ENCODE data around the gene KRTAP3-2.
A peak's percentile ranks its signal among the peaks of the same experiment; 100 is the strongest.

Gene KRTAP3-2

DNA sequence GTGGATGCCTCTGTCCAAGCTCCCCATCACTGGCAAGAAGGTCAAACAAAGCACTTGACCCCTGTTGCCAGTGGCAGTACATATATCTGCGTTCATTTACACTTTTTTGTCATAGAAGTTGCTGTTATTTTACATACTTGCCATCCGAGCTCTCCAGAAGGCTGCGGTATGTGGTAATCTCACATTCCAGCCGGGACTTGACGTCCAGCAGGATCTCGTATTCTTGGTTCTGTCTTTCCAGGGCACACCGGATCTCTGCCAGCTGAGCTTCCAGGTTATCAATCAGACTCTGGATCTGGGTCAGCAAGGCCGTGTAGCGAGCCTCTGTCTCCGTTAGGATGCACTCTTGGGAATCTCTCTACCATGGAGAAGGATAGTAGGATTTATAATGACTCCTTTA, 39.6 kb downstream of the KRTAP3-2 start:
- no peak for DNase-seq (ENCODE audit: low read depth, low spot score)
- in situ Hi-C loops (cut with HindIII; ENCODE audit: low sequenced_read_pairs), result no loop called here
- TF ChIP-seq, protein P1, sequence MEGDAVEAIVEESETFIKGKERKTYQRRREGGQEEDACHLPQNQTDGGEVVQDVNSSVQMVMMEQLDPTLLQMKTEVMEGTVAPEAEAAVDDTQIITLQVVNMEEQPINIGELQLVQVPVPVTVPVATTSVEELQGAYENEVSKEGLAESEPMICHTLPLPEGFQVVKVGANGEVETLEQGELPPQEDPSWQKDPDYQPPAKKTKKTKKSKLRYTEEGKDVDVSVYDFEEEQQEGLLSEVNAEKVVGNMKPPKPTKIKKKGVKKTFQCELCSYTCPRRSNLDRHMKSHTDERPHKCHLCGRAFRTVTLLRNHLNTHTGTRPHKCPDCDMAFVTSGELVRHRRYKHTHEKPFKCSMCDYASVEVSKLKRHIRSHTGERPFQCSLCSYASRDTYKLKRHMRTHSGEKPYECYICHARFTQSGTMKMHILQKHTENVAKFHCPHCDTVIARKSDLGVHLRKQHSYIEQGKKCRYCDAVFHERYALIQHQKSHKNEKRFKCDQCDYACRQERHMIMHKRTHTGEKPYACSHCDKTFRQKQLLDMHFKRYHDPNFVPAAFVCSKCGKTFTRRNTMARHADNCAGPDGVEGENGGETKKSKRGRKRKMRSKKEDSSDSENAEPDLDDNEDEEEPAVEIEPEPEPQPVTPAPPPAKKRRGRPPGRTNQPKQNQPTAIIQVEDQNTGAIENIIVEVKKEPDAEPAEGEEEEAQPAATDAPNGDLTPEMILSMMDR (IDR thresholded peaks at IDR 0.05; ENCODE audit: low read depth, low read length), result no peak
- H3K4me3 ChIP-seq (ENCODE audit: low read depth, low read length), result no peak overlapping the region

DNA sequence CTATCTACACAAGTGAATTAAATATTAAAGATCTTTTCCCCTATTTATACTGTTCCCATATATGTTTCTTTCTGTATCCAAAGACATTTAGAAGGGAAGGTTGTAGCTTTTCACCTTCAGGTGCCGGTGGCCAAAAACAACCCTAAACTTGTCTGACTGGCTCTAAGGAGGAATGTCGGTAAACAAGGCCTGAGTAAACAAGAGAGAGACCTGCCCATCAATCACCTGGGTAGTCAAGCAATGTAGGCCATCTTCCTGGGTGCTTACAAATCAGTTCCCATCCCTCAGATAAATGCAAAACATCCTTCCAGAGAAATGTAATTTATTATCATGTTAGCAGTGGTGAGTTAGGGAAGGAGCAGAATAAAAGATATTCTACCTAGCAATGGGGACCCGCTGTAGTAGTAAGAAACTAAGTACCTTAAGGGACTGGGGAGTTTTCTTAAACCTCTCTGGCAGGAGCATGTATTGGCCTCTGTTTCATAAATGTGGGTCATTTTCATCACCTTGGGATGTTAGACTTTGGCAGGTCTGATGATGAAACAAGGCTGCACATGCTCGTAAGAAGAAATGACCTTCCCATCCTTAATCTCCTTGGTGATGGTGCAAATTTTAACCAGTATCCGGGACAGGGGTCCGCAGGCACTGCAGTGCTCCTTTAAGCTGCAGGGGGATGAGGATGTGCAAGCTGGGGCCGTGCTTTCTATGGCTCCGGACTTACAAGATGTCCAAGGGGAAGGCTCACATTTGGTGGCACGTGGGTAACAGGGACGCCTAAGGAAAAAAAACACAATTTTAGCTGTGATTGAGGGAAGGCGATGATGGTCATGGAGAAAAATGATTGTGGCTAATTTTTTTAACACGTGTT, 41.4 kb downstream of the KRTAP3-2 start:
- no peak overlapping the region for H3K4me3 ChIP-seq (ENCODE audit: low read depth, low read length)
- DNase-seq (ENCODE audit: low read depth, low spot score), result no peak
- in situ Hi-C loops (cut with HindIII; ENCODE audit: low sequenced_read_pairs), result no loop called here
- TF ChIP-seq, protein P1 (IDR thresholded peaks at IDR 0.05; ENCODE audit: low read depth, low read length), result no peak

DNA sequence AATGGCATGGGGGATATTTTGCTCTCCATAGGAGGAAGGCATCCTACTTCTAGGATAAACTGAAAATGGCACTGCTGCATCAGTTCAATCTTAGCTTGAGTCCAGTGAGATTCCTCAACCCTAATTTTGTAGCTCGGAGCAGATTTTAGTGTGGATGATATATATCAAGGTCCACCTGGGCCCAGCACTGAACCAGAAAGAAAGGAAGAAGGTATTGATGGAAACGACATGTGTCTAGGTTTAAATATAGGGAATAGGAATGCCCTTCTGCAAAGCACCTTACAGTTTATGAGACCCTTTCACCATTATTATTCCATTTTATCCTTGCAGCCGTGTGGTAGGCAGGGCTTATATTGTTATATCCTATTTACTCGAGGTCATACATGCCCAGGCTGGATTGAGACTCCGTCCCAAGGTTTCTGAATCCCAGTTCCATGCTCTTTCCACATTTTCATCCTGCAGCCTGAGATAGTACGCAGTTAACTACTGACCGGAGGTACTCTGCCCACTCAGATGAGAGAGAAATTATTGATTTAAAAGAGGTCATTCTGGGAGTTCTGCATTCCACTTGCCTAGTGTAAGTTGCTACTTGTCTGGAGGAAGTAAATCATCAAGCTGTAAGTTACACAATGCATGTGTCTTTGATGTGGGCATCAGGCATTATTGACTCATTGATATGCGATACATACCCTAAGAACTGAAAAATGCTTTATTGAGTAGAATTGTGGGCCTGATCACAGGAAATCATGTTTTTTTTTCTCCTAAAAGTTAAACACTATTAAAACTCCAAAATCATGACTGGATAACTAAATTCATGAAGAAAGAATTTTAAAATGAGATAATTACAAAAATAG, 43.1 kb downstream of the KRTAP3-2 start:
- DNase-seq (ENCODE audit: low read depth, low spot score), result peak; percentile 96
- in situ Hi-C loops (cut with HindIII; ENCODE audit: low sequenced_read_pairs), result no loop called here
- TF ChIP-seq, protein P1 (IDR thresholded peaks at IDR 0.05; ENCODE audit: low read depth, low read length), result no peak
- H3K4me3 ChIP-seq (ENCODE audit: low read depth, low read length), result no peak overlapping the region

DNA sequence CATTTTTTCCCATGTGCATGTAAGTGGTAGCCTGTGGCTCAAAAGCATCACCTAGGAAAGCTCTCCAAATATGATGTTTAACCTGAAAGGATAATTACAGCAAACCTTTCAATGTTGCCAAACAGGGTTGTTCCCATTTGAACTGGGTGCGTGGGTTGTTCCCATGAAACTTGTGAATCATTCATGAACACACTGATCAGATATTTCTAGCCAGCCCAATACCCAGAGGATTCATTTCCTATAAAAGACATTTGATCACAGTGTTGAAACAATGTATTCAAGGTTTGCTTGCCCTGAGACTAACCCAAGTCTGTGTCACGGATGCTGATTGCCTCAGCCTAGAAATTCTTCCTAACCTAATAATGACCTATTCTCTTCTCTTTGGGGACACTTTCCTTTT, 45.8 kb downstream of the KRTAP3-2 start:
- TF ChIP-seq, protein P1 (IDR thresholded peaks at IDR 0.05; ENCODE audit: low read depth, low read length), result no peak
- peak; percentile 76 for DNase-seq (ENCODE audit: low read depth, low spot score)
- in situ Hi-C loops (cut with HindIII; ENCODE audit: low sequenced_read_pairs), result no loop called here
- no peak overlapping the region for H3K4me3 ChIP-seq (ENCODE audit: low read depth, low read length)

DNA sequence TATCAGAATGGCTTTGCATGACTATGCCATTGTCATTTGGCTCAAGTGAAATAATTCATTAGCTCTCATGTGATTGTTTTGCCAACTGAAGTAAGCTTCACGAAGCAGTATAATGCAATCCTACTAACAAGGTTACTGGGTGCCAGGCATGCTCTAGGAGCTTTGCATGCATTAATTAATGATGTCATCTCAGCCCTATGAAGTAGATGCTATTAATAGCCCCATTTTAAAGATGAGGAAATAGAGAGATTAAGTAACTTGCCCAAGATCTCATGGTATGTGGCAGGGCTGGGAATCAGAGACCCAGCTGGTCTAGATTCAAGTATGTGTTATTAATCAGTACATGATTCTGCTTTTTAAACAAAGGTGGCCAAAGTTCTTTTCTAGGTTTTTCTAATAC, 47.0 kb downstream of the KRTAP3-2 start:
- TF ChIP-seq, protein P1 (IDR thresholded peaks at IDR 0.05; ENCODE audit: low read depth, low read length), result no peak
- no peak overlapping the region for H3K4me3 ChIP-seq (ENCODE audit: low read depth, low read length)
- in situ Hi-C loops (cut with HindIII; ENCODE audit: low sequenced_read_pairs), result no loop called here
- peak; percentile 68 for DNase-seq (ENCODE audit: low read depth, low spot score)

DNA sequence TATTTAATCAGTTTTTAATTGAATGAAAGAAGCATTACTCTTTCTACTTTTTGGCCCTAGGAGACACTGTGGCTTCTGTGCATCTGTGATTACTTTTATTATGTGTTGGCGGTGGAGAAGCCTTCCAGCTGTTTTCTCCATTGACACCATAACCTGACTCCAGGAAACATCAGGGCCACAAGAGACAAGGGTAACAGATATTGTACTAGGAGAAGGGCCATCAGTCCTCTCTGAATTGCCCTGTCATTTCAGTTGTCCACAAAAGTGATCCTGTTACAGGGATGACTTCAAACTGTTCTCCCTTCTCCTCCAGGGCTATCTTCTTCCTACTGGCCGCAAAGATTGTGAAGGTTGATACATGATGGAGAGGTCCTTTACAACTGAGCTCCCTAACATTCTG, 47.6 kb downstream of the KRTAP3-2 start:
- TF ChIP-seq, protein P1 (IDR thresholded peaks at IDR 0.05; ENCODE audit: low read depth, low read length), result no peak
- in situ Hi-C loops (cut with HindIII; ENCODE audit: low sequenced_read_pairs), result no loop called here
- no peak overlapping the region for H3K4me3 ChIP-seq (ENCODE audit: low read depth, low read length)
- no peak for DNase-seq (ENCODE audit: low read depth, low spot score)
